Gastroesophageal sphincter (tissue), 3 donors: ENCODE results near the gene RNF224.

ENCODE experiments used
- CTCF ChIP-seq, 4 experiments: fragments of 200-600 bp in 2 of 4; fragments of 450-650 bp in 2 of 4; sonication (generic) in 1 of 4; IDR thresholded peaks; one replicate each; pipeline ENCODE4 v1.5.1; 2017 to 2019; ENCODE audit warnings: antibody characterized with exemption in 4 of 4, mild to moderate bottlenecking in 2 of 4, moderate library complexity in 2 of 4
- POLR2A ChIP-seq, 2 donors: fragments of 450-650 bp; IDR thresholded peaks; one replicate each; pipeline ENCODE4 v1.6.1; 2017; ENCODE audit warnings: antibody characterized with exemption in 2 of 2, mild to moderate bottlenecking in 2 of 2, moderate library complexity in 1 of 2

- TF ChIP-seq CTCF (IDR thresholded peaks at IDR 0.05), result no peak
- no peak for TF ChIP-seq POLR2A (IDR thresholded peaks at IDR 0.05)
Measured at GRCh38 chr9:137228968-137229896, 1.9 kb downstream of the RNF224 start.
